Right renal pelvis (tissue), 4 donors: ENCODE results near the gene GATAD2A. TPM values are rescaled to one million over a fixed set of nuclear protein-coding genes. Genes with fewer than 3 reads are reported as not detected.
A peak's percentile ranks its signal among the peaks of the same experiment; 100 is the strongest.
"Not testable (repeated sequence)": the region's sequence is repeated elsewhere in the genome, so short reads cannot be mapped to it uniquely, and the experiment has no call there.

Experiments
- DNase-seq, 4 donors: peaks; one replicate each; pipeline ENCODE4 v3.0.0-alpha.2; 2013; ENCODE audit warnings: low read depth in 4 of 4, low spot score in 3 of 4, missing footprints in 1 of 4
- polyA plus RNA-seq, 4 donors: library from polyadenylated mRNA; unstranded; fragments of 120-200 nt; gene quantifications; one replicate each; pipeline ENCODE4 v1.2.1, GENCODE V29; 2013; ENCODE audit not compliant: insufficient read length in 4 of 4

GATAD2A gene
- polyA plus RNA-seq, 4 donors, result 45.6 to 51.0 (median 49.8) TPM

DNA sequence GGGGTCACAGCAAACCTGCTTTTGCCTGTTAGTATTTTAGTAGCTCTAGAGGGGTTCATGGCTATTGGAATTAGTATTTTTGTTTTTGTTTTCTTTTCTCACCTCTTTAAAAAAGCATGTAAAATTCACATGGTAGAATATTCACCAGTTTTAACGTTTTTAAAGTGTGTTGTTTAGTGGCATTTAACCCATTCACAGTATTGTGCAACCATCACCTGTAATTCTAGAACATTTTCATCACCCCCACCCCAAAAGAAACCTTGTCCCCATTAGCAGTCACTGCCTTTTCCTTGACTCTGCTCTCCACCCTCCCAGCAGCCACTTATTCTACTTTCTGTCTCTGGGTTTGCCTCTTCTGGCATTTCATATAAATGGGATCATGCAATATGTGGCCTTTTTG is 39.8 kb downstream of the GATAD2A start:
- no peak for DNase-seq

DNA sequence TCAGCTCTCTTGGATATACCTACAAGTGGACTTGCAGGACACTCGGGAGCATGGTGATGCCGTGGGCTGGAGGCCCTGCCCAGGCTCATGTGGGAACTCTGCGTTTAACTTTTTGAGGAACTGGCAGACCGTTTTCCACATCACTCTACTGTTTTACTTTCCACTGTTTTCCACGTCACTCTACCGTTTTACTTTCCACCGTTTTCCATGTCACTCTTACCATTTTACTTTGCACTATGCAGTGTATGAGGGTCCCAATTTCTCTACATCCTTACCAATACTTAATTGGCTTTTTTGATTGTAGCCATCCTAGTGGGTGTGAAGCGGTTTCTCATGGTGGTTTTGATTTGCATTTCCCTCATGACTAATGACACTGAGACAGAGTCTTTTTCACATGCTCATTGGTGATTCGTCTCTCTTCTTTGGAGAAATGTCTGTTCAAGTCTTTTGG is 40.5 kb downstream of the GATAD2A start:
- DNase-seq, result no peak

DNA sequence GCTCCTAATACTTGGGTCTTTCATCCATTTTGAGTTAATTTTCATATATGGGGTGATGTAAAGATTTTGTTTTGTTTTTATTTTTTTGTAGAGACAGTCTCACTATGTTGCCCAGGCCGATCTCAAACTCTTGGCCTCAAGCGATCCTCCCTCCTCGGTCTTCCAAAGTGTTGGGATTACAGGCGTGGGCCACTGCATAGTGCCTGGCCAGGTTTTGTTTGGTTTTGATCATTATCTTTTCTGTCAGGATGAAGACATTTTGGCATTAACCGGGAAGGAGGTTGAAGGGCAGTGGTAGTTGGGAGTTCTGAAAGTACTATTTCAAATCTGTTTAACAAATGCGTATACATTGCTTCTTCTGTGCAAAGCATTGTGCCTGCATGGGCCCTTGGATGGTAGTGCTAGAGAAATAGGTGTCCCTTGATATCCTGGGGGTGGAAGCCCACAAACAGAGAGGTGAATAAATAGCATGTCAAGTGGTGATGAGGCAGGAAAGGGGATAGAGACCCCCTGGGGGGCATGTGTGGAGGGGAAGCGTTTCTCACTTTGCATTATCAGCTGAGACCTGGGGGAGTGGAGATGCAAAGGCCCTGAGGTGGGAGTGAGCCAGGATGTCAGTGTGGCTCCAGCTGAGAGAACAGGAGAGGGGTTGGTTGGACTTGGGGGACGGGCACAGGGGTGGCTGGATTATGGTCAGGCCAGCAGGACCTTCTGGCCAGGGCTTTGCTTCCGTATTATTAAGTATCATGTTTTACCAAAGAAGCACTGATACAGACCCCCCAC is 41.4 kb downstream of the GATAD2A start:
- no peak for DNase-seq

DNA sequence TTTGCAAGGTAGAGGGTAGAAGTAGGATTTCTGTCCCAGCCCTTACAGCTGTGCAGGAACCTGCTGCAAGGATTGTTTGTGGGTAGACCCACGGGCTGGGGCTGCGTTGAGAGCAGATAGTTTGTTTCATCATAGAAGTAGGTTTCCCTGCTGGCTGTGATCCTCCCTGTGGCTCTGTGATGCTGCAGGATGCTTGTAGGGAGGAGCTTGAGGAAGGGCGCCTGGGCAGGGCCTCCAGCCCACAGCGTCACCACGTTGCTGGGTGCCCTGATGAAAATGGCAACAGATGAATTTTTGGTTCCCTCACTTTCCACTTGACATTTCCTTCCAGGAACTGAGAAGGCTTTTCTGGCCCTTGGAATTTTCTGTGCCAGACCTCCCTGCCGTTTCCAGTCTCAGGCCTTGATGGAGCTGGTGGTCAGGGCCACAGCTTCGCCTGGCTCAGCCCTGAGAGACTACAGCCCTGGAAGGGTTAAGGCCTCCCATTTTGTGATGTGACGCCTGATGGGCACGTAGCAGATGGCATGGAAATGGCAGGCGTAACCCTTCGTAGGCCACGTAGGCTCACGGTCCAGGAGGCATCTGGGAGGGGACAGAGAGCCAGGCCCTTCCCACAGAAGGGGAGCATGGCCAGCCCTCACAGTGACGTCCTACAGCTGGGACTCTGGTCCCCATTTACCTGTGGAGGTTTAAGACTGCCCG is 42.2 kb downstream of the GATAD2A start:
- no peak for DNase-seq

DNA sequence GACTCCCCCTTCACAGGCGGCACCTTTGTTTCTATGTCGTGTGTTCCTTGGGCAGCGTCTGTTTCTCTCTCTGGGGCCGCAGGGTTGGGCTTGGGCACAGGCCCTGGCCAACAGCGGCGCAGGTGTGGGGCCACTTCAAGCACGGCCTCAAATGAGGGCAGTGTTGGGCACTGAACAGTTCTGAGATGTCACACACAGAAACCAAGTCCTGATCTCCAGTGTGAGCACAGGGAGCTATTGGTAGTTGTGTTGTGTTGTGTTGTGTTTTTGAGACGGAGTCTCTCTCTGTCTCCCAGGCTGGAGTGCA is 42.7 kb downstream of the GATAD2A start:
- DNase-seq, result no peak

DNA sequence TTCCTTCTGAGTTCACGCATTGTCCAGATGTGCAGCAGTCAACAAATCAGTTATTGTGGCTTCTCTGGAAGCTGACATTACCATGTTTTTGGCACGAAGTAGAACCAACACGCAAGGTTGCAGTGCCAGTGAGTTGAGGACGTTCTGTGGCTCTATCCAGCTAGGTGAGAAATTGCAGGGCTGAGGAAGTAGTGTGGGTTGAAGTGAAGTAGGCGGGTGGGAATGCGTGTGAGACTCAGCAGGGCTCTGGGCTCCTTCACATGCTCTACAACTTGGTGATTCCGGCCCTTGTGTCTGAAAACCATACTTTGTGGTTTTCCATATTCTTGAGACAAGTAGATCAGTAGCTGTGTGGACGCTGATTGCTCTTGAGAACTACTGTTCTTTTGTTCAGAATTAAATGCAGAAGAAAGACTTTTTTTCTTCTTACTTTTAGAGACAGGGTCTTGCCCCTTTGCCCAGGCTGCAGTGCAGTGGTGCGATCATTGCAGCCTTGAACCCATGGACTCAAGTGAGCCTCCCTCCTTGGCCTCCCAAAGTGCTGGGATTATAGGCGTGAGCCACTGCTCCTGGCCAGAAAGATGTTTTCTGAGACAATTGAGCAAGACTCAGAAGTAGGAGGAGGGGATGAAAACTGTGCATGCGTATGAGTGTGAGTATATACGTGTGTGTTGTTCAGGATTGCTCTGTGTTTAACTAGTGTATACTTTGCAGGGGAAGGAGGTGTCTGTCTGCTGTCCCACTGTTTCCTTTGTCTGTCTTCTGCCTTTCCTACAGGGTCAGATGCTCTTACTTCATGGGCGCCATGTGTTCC is 46.2 kb downstream of the GATAD2A start:
- no peak for DNase-seq

DNA sequence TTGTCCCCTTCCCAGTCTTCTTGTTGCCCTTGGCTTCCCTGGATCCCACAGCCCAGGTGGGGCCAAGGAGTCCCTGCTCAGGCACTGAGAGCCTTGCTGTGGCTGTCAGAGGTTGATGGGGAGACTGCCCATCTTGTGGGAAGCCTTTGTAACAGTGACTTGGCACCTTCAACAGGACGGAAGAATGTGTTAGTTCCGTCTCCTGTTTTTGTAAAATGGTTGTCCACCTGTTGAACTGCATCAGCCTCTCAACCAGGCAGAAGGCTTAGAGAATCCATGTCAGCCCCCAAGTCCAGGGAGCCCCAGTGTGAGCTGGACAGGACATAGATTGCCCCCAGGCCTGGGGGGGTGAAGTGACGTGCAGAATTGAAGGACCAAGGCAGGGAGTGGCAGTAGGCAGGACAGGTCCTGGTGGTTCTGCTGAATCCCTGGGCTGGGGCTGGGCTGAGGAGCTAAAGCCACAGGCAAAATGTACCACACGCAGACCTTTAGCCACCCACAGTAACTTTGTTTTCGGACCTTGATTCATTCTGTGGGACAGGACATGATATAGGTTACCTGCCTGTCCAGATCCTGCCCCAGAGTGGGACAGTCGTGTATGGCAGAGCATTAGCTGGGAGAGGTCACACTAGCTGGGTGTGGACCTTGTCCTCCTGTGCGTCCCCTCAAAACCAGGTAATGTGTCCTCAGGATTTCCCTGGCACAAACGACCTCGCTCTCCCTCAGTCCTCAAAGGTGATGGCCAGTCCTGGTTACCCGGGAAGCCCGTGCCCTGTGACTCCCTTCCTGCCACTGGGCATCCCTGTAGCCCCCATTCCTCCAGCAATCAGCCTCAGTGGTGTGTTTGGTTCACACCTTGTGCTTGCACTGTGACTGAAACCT is 47.0 kb downstream of the GATAD2A start:
- DNase-seq, result no peak

DNA sequence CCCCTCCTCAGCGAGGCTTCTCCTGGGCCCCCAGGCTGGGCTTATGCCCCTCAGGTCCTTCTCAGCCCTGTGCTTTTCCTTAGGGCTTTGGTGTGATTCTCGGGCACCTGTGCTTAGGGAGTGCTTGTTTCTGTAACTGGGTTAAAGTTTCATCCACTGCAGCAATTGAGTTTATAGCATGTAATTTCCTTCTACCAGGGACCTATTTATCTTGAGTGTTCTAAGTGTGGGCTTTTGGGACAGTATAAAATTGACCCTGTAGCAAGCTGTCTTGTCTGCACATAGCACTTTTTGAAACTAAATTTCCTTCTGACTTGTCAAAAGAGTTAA is 47.6 kb downstream of the GATAD2A start:
- no peak for DNase-seq

DNA sequence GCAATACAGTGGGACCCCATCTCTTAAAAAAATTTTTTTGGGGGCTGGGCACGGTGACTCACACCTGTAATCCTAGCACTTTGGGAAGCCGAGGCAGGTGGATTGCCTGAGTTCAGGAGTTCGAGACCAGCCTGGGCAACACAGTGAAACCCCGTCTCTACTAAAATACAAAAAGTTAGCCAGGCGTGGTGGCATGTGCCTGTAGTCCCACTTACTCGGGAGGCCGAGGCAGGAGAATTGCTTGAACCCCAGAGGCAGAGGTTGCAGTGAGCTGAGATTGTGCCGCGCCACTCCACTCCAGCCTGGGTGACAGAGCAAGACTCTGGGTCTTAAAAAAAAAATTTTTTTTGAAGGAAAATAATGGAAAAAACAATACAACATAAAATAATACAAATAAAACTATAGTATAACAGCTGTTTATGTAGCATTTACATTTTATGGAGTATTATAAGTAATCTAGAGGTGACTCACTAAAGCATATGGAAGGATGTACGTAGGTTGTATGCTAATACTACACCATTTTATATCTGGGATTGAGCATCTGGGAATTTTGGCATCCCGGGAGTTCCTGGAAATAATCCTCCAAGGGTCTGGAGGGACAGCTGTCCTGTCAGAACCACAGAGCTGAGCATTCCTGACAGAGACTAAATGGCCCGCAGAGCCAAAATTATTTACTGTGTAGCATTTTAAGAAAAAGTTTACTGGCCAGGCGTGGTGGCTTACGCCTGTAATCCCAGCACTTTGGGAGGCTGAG is 49.9 kb downstream of the GATAD2A start:
- DNase-seq, result not testable (repeated sequence)

DNA sequence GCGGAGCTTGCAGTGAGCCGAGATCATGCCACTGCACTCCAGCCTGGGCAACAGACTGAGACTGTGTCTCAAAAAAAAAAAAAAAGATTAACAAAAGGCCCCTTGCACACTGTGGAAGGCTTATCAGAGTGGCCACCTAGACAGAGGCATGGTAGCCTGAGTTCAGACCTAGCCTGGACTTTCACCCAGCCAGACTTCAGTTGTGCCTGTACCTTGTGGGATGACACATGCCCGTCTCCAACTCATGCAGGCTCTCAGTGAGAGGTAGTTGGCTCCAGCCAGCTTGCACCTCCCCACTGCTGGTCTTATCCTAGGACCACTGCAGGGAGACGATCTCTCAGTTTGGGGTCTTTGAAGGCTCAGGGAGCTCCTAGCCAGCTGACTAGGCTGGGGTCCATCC is 52.2 kb downstream of the GATAD2A start:
- DNase-seq, result no peak

DNA sequence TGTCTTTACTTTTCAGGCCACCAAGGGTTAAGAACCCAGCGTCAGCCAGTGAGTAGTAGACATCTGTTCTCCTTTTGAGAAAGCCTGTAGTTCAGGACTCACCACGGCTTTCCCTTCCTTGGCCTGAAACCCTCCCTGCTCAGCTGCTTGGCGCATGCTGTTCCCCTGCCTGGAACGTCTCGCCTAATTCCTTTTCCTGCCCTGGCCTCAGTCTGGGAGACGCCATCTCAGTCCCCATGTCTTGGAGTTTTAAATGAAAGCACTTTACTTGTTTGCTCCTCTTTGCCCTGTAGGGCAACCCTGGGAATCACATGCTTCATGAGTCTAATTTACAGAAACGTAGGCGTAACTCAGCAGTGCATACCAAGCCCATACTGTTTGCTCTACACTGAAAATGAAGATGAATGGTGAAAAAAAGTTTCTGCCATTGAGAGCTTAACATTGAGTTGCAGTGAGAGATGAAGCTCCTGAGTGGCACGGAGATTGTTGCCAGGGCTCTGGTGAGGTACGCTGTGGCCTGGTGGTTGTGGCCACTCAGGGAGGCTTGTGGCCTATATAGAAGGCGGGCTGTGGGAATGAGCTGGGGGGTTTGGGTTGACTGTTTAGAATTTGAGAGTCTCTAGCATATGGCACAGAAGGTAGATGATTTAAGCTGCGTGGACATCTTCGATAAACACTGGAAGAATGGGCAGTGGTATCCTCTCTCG is 52.8 kb downstream of the GATAD2A start:
- no peak for DNase-seq

DNA sequence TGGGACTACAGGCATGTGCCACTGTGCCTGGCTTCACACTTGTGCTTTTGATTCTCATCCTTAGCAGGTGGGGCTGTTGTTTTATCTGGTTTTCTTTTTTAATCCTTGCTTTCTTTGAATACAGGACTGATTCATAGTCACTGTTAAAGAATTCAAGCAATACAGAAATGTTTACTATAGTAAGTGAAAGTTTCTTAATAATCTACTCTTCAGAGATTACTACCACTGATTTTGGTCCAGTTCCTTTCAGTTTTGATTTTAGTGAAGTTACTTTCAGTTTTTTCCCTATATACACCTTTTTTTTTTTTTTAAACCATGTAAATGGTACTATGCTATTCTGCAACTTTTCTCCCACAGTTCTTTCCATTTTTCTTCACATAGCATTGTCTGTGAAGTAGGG is 53.6 kb downstream of the GATAD2A start:
- DNase-seq, result no peak

DNA sequence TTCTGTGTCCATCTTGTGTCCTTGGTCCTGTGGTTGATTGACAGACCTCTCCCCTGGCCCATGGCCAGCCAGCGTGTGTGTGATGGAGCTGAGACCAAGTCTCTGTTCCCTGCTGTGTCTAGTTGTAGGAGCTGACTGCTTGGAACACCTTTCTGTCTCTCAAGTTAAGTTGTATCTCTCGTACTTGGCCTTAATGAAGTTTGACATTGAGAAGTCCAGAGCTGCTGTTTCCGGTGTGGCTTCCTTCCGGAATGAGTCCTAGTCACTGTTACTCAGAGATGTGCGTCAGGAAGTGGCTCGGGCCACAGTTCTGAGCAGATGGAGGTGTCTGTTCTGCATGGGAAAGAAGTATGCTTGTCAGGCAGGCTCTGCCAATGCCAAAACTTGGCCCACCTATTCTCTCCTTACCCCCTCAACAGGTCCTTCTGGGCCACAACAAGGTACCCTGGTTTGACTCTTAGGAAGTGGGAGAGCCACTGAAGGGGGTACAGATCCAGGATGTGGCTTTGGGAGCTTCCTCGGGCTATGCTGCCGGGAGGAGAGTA is 54.3 kb downstream of the GATAD2A start:
- no peak for DNase-seq

DNA sequence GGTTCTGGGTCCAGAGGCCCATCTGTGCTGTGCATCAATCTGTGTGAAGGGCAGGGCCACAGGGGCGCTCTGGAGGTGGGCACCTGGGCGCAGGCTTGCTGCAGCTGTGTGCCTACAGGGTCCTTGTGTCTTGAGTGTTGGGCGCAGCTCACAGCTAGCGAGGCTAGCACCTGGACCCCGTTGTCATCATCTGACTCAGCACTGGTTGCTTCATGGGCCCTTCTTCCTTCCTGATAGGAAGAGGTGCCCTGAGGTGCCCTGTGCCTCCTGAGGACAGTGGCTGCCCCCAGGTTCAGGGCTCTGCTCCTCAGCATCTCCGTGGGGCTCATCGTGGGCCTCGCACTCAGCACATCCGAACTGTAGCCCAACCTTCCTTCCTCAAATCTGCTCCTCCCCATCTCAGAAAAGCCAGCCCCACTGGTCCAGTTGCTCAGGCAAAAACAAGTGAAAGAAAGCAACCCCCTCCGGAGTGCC is 54.8 kb downstream of the GATAD2A start:
- DNase-seq, result no peak

DNA sequence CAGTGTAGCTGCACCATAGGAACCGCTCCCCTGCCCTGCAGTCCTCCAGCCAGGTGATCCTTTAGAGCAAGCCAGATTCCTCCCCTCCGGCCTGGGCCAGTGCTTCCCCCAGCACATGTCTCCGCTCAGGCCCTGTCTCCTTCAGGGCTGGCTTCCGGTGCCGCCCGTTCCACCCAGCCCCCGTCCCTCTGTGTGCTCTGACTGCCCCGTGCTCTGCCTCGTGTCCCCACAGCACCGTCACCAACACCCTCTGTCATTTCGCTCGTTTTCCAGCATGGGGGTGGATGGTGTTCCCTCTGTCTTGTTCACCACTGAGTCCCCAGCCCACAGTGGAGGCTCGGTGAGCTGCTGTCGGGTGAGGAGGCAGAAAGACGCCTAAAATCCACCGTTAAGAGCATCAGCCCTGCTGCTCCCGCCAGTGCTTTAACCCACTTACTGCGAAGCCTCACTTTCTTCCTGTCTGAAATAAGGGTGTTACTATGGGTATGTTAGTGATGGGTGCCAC is 55.3 kb downstream of the GATAD2A start:
- DNase-seq, result no peak

DNA sequence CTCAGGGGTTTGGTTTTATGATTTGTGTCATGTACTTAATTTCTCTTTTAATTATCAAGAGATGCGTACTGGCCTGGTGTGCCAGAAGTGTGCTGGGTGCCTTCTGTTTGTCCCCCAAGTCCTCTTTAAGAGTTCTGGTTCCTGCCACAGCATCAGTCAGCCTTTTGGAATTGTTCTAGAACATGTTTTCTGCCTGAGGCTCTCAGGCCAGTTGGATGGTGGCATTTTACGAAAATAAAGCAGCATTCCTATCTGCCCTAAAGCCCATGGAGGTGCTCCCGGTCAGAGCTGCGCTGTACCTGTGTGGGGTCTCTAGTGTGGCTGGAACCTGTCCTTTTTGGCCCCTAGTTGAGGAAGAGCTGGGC is 55.8 kb downstream of the GATAD2A start:
- no peak for DNase-seq

DNA sequence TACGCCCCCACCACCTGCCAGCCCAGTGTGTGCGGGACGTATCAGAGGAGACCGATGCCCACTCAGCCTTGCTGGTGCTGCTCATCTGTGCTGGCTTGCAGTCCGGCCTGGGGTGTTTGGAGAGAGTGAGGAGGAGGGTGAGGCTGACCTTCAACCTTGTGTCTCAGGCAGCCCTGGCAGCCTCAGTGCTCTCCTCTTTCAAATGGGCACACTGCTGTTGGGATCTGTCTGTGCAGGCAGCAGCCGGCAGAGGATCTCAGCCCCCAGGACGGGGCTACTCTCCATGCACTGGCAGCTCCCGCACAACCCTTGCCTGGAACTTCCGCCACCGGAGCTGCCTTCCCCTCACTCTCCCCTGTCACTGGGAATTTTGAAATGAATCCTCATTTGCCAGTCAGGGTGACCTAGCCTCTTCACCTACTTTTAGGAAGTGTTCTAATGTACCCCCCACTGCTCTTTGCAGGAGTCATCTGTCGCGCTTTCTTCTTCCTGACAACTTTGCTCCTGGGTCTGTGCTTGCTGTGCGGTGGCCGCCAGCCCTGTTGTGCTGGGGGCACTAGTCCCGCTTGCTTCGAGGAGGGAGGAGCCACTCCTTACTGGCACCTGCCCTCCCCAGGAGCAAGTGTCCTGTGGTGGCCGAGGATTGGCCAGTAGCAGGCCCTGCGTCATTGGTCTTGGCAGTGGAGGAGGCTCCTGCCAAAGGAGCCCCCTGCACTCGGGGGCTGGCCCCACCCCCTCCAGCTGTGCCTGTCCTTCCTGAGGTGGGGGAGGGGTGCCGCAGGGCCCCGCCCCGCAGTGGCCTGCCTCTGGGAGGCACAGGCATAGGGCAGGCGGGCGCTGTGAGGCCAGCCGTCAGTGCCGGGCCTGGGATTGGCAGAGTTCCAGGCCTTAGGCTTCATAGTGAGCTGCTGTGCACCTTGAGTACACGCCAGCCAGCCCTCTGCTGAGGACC is 56.5 kb downstream of the GATAD2A start:
- peak in 2 of 4 donors; percentile 63 to 65 for DNase-seq
